Retinal pigment epithelial cell (primary cell): ENCODE data around the gene PDK2.
A peak's percentile ranks its signal among the peaks of the same experiment; 100 is the strongest.

Source experiments
- DNase-seq: peaks from one replicate; pipeline ENCODE4 v3.0.0-alpha.2; 2010; ENCODE audit warnings: low read depth
- H3K4me3 ChIP-seq: 2 replicates; pipeline ENCODE4 v1.5.1; 2011; ENCODE audit warnings: mild to moderate bottlenecking, low read length, control low read depth, moderate library complexity
- CTCF ChIP-seq: conservative IDR thresholded peaks from 2 replicates; pipeline ENCODE4 v1.5.1; 2011; ENCODE audit warnings: low read depth, low read length, control low read depth, inconsistent platforms

Gene PDK2

GRCh38 chr17:50161023-50161910 is 66.1 kb downstream of the PDK2 start:
- DNase-seq, result no peak
- TF ChIP-seq CTCF, result peak; percentile 88
- H3K4me3 ChIP-seq, result peak overlapping the region; percentile 73
